ENCODE measurements around the gene SEPHS1.

GRCh38 chr10:13321576-13321975 is 26.5 kb downstream of the SEPHS1 start:
- no peak for TF ChIP-seq CTCF (IDR thresholded peaks at IDR 0.05)
- no peak for TF ChIP-seq POLR2A (IDR thresholded peaks at IDR 0.05)

All from thyroid gland (tissue), 4 donors.